ENCODE measurements around the gene CLASP2. TPM values are rescaled to one million over a fixed set of nuclear protein-coding genes. Genes with fewer than 3 reads are reported as not detected.
A peak's percentile ranks its signal among the peaks of the same experiment; 100 is the strongest.
"Not testable (repeated sequence)": the region's sequence is repeated elsewhere in the genome, so short reads cannot be mapped to it uniquely, and the experiment has no call there.

The CLASP2 gene
- polyA plus RNA-seq (ENCODE audit: insufficient read length in 4 of 4), result 10 to 100 TPM; 45.0 to 58.5 (median 54.7) TPM

DNA sequence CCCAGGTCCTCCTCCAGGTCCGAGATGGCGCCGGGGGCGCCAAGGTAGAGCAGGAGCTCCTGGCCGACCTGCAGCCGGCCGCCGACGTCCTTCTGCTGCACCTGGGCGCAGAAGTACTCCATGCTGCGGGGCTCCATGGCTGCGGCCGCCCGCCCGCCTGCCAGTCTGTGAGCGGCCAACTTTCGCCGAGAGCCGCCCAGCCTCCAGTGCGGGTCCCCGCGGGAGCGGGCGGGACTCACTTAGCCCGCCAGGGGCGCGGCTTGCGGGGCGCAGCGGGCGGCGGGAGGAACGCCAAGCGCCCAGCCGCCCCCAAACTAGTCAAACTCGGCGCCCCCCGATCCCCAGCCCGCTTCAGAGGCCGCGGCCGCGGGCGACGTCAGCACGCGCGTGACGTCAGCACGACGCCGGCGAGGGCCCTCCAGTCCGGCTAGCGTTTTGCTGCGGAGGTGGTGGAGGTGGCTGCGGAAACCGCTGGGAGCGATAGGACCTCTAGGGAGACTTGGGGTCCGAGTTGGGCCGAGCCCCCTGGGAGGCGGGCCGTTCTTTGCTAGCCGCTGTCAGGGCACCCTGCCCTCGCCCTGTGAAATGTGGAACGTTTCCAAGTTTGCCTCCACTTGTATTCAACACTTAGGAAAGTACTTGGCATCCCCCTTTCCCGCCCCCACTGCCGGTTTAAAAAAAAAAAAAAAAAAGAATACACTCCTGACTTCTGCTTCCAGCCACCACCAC, at the start of gene CLASP2:
TSS of gene CLASP2 (minus strand) at position 389 of the 729 bp plus-strand sequence. CDS start at position 137, 252 bp downstream.
- DNase-seq (ENCODE audit: low read depth in 4 of 4, low spot score in 3 of 4), result peak; percentile 79 to 80 (median 80)

- no peak for DNase-seq (ENCODE audit: low read depth in 4 of 4, low spot score in 3 of 4)
Measured at GRCh38 chr3:33758864-33759263, 40.8 kb upstream of the CLASP2 start.

DNA sequence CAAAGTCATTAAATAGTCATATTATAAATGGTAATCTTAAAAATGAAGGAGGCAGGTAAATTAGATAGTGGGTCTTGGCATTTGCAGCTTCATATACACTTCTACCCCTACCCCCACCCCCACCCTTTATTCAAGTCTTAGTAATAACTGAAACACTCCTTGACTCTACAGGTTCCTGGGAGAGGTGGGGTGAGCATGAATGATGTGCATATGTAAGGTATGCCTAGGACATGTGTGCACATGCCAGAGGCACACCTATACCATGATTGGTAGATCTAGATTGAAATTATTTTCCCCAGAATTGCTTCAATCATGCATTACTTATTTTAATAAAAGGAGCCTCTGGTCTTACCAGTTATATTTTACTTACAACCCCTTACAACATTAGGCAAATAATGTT, 40.2 kb upstream of the CLASP2 start:
- no peak for DNase-seq (ENCODE audit: low read depth in 4 of 4, low spot score in 3 of 4)

GRCh38 chr3:33754391-33754790, 36.3 kb upstream of the CLASP2 start:
- not testable (repeated sequence) for DNase-seq (ENCODE audit: low read depth in 4 of 4, low spot score in 3 of 4)

DNA sequence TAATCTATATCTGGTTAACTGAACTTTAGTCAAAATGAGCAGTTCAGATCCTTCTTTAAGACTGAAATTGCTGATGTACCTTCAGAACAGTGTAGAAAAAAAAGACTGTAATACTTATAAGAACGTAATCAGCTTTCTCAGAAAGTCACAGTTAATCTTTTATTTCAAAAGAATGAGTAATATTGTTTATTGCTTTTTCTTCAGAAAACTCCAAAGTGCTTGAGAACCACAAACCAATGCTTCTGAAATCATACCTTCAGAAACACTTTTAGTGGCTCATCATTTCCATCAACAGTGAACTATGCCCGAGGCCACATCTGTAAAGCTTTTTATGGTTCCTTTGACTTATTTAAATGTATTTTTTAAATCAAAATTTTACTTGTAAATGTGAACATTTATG, 33.3 kb upstream of the CLASP2 start:
- DNase-seq (ENCODE audit: low read depth in 4 of 4, low spot score in 3 of 4), result no peak

DNA sequence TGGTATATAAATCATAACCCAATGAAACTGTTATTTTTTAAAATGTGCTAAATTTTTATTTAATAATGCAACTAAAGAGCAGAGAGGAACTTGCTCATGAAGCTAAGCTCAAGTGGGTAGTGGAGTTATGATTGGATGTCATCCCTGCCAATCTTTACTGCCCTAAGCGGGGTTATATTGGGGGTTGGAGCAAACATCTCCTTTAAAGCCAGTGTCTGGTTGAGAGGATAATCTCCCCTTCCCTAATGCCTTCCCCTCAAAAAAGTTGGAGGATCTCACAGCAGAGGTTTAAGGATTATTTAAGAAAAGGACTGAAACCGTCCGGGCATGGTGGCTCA, 32.1 kb upstream of the CLASP2 start:
- no peak for DNase-seq (ENCODE audit: low read depth in 4 of 4, low spot score in 3 of 4)

- DNase-seq (ENCODE audit: low read depth in 4 of 4, low spot score in 3 of 4), result no peak
Measured at GRCh38 chr3:33749546-33750210, 31.6 kb upstream of the CLASP2 start.

DNA sequence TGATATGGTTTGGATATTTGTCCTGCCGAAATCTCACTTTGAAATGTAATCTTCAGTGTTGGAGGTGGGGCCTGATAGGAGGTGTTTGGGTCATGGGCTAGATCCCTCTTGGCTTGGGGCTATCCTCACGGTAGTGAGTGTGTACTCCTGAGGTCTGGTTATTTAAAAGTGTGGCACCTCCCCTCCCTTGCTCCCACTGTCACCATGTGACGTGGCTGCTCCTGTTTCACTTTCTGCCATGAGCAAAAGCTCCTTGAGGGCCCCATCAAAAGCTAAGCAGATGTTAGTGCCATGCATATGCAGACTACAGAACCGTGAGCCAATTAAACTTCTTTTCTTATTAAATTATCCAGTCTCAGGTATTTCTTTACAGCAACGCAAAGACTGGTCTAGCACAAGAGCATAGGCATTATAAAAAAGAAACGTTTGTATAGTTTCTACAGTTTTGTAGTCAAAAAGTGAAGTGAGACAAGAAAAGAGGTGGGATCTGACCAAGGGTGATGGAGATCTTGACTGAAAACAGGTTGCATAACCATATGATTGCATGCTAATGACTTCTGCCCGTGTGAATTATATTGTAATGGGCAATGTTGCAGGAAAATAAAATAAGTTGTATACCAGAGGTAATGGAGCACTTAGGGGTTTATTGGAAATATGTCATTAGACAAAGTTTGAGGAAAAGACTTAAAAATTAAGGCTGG, 28.5 kb upstream of the CLASP2 start:
- no peak for DNase-seq (ENCODE audit: low read depth in 4 of 4, low spot score in 3 of 4)

DNA sequence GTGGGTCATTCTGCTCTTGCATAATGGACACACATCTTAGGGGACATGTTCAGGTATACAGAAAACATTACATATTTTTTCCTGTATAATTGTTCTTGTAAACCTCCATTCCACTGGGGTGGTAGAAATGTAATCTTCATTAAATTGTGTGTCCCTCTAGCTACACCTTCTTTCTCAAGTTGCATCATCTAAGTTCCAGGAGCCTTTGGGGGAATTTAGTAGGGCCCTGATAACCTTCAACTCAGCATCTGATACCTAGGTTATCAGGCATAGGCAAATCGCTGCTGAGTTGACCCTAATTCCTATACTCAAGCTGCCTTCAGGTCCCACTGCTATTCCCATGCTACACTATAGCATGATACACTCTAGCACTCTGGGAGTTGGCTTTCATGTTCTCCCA, 19.1 kb upstream of the CLASP2 start:
- DNase-seq (ENCODE audit: low read depth in 4 of 4, low spot score in 3 of 4), result no peak

- DNase-seq (ENCODE audit: low read depth in 4 of 4, low spot score in 3 of 4), result no peak
Measured at GRCh38 chr3:33732394-33732793, 14.3 kb upstream of the CLASP2 start.

- no peak for DNase-seq (ENCODE audit: low read depth in 4 of 4, low spot score in 3 of 4)
Measured at GRCh38 chr3:33729993-33730392, 11.9 kb upstream of the CLASP2 start.

GRCh38 chr3:33724256-33724655, 6.2 kb upstream of the CLASP2 start:
- no peak for DNase-seq (ENCODE audit: low read depth in 4 of 4, low spot score in 3 of 4)

DNA sequence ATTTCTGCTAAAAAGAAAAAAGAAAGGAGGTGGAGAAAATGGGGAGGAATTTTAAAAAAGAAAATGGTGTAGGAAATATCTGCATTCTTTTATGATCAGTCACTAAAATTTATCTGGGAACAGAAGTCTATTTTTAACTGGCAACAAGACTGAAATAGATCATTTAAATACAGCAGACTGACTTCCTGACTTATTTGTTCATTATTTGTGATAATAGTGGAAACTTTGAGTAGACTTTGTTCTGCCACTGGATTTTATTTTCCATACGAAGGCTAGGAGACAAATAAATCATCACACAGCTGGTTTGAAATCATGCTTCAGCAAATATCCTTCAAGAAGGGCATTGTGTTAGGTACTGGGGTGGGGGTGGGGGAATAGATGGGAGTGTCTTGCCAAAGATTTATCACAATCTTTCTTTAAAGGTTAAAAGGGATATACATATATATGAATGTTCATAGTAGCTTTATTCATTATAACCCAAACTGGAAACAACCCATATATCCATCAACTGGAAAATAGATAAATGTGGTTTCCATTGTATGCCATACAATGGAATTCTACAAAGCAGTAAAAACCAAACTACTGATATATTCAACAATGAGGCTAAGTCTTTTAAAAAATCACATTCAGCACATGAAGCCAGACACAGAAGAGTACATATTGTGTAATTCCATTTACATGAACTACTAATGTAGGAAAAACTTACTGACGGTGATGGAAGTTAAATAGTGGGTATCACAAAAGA, 4.7 kb upstream of the CLASP2 start:
- DNase-seq (ENCODE audit: low read depth in 4 of 4, low spot score in 3 of 4), result no peak

DNA sequence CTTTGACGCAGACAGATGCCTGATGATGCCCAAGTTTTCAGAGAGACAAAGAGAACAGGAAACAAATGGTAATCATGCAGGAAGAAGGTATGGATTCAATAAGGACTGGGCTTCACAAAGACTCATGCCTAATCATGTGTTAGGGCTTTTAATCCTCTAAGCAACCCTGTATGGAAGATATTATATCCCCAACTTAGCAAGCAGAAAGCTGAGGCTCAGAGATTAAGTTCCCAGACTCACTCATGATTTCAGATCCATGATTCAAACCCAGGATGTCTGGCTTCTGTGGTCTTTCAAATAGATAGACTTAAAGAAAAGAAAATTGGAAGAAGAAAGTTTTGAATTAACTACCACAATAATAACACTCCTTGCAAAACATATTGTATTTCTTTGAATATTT, 4.1 kb upstream of the CLASP2 start:
- no peak for DNase-seq (ENCODE audit: low read depth in 4 of 4, low spot score in 3 of 4)

DNA sequence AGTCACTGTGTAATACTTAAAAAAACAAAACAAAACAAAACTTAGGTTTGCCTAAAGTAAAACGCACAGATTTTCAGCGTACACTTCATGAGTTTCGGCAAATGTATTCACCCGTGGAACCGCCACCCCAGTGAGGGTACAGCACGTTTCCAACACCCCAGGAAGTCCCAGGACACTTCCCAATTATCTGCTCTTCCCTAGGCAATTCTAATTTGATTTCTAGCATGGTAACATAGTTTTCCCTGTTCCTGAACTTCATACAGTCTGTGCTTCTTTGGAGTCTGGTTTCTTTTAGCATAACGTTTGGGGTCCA, 497 bp upstream of the CLASP2 start:
- DNase-seq (ENCODE audit: low read depth in 4 of 4, low spot score in 3 of 4), result no peak

DNA sequence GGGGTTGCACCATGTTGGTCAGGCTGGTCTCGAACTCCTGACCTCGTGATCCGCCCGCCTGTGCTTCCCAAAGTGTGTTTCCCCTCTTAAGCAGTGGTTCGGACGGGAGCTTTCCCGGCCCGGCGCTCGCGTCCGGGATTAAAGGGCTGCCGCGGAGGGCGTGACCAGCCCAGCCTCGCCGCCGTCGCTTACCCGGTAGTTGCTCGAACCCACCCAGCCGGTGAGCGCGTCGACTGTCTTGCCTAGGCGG, 513 bp downstream of the CLASP2 start:
- DNase-seq (ENCODE audit: low read depth in 4 of 4, low spot score in 3 of 4), result peak; percentile 36 to 59 (median 45)

GRCh38 chr3:33716227-33716626, 1.8 kb downstream of the CLASP2 start:
- no peak for DNase-seq (ENCODE audit: low read depth in 4 of 4, low spot score in 3 of 4)

DNA sequence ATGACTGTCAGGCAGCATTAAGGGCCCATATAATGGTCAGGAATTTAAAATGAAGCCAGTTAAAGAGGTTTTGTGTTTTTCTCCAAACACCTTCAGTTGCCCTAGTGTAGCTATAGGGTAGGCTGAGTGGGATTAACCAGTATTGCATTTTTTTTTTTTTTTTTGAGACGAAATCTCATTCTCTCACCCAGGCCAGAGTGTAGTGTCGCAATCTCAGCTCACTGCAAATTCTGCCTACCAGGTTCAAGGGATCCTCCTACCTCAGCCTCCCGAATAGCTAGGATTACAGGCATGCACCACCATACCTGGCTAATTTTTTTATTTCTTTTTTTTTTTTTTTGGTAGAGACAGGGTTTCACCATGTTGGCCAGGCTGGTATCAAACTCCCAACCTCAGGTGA, 7.0 kb downstream of the CLASP2 start:
- DNase-seq (ENCODE audit: low read depth in 4 of 4, low spot score in 3 of 4), result no peak

DNA sequence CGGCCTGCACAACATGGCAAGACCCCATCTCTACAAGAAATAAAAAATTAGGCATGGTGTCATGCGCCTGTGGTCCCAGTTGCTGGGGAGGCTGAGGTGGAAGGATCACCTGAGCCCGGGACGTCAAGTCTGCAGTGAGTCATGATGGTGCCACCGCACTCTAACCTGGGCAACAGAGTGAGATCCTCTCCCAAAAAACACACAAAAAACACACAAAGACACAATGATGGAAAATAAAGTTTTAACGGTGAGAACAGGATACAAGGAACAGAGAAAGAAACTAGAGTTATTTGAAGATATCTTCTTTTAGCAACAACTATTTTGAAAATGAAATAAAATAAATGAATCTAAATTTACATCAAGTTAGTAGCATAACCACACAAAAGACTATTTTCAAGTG, 12.0 kb downstream of the CLASP2 start:
- no peak for DNase-seq (ENCODE audit: low read depth in 4 of 4, low spot score in 3 of 4)

DNA sequence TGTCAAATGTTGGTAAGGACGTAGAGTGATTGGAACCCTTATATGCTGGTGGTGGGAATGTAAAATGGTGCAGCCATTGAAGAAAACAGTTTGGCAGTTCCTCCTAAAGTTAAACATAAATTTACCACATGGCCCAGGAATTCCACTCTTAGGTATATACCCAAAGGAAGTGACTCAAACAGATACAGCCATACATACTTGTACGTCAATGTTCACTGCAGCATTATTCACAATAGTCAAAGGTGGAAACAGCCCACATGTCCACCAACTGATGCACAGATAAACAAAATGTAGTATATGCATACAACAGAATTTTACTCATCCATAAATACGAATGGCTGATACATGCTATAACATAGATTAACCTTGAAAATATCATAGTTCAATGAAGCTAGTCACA, 13.2 kb downstream of the CLASP2 start:
- DNase-seq (ENCODE audit: low read depth in 4 of 4, low spot score in 3 of 4), result no peak

- no peak for DNase-seq (ENCODE audit: low read depth in 4 of 4, low spot score in 3 of 4)
Measured at GRCh38 chr3:33699275-33699674, 18.8 kb downstream of the CLASP2 start.

GRCh38 chr3:33694944-33695343, 23.1 kb downstream of the CLASP2 start:
- no peak for DNase-seq (ENCODE audit: low read depth in 4 of 4, low spot score in 3 of 4)

All from left renal pelvis (tissue), 4 donors.